ENCODE data around the gene PLEKHG1.

The PLEKHG1 gene

GRCh38 chr6:150617062-150617461 lies 17.4 kb downstream of the PLEKHG1 start:
- no peak for DNase-seq (ENCODE audit: low read depth)
- TF ChIP-seq, protein P1, sequence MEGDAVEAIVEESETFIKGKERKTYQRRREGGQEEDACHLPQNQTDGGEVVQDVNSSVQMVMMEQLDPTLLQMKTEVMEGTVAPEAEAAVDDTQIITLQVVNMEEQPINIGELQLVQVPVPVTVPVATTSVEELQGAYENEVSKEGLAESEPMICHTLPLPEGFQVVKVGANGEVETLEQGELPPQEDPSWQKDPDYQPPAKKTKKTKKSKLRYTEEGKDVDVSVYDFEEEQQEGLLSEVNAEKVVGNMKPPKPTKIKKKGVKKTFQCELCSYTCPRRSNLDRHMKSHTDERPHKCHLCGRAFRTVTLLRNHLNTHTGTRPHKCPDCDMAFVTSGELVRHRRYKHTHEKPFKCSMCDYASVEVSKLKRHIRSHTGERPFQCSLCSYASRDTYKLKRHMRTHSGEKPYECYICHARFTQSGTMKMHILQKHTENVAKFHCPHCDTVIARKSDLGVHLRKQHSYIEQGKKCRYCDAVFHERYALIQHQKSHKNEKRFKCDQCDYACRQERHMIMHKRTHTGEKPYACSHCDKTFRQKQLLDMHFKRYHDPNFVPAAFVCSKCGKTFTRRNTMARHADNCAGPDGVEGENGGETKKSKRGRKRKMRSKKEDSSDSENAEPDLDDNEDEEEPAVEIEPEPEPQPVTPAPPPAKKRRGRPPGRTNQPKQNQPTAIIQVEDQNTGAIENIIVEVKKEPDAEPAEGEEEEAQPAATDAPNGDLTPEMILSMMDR (conservative IDR thresholded peaks at IDR 0.05; ENCODE audit: low read depth, low read length) = no peak
- no peak overlapping the region for H3K4me3 ChIP-seq (ENCODE audit: low read length)

- TF ChIP-seq, protein P1 (conservative IDR thresholded peaks at IDR 0.05; ENCODE audit: low read depth, low read length) = no peak
- DNase-seq (ENCODE audit: low read depth) = no peak
- H3K4me3 ChIP-seq (ENCODE audit: low read length) = no peak overlapping the region
These were observed 18.1 kb downstream of the PLEKHG1 start for GRCh38 chr6:150617496-150618460.

GRCh38 chr6:150619275-150619674 lies 19.6 kb downstream of the PLEKHG1 start:
- DNase-seq (ENCODE audit: low read depth) = no peak
- no peak overlapping the region for H3K4me3 ChIP-seq (ENCODE audit: low read length)
- TF ChIP-seq, protein P1 (conservative IDR thresholded peaks at IDR 0.05; ENCODE audit: low read depth, low read length) = no peak

DNA sequence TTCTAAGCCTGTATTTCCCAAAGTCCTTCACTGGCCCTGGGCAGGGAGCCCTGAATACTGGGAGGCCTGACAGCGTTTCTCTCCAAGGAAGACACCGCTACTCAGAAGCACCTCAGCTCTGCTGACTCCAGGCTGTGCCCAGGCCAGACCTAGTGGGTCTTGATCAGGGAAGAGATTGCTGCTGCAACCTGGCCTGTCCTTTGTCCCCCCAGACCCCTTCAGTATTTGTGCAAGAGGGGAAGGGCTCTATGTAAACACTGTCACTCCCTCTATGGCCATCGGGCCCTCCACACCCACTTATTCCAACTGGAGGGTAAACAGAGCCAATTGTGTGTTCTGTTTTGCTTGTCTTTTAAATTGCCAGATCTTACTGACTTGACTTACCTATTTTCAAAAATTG lies 20.6 kb downstream of the PLEKHG1 start:
- TF ChIP-seq, protein P1 (conservative IDR thresholded peaks at IDR 0.05; ENCODE audit: low read depth, low read length) = no peak
- DNase-seq (ENCODE audit: low read depth) = no peak
- H3K4me3 ChIP-seq (ENCODE audit: low read length) = no peak overlapping the region

- no peak overlapping the region for H3K4me3 ChIP-seq (ENCODE audit: low read length)
- TF ChIP-seq, protein P1 (conservative IDR thresholded peaks at IDR 0.05; ENCODE audit: low read depth, low read length) = no peak
- DNase-seq (ENCODE audit: low read depth) = no peak
These were observed 21.1 kb downstream of the PLEKHG1 start for GRCh38 chr6:150620763-150621162.

DNA sequence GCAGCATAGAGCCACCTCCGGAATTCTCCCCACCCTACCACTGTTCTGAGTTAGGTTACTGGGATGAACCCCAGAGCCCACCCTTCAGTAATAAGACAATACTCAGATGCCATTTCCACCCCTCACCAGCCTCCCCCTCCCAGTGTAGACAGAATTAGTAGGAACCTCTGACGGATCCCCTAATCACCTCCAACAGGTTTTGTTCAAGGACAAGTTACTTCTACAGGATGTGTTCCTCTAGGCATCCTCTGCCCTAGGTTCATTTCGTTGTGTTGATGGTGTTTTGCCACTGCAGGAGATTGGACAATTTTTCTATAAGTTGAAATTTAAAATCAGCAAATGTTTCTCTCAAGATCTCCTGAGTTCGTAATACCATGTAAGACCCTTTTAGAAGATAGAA lies 22.8 kb downstream of the PLEKHG1 start:
- TF ChIP-seq, protein P1 (conservative IDR thresholded peaks at IDR 0.05; ENCODE audit: low read depth, low read length) = no peak
- DNase-seq (ENCODE audit: low read depth) = no peak
- H3K4me3 ChIP-seq (ENCODE audit: low read length) = no peak overlapping the region

Measured in retinal pigment epithelial cell (primary cell).